Measurements from ENCODE around the gene CCT8L2.
"Not testable (repeated sequence)": the region's sequence is repeated elsewhere in the genome, so short reads cannot be mapped to it uniquely, and the experiment has no call there.

Gene CCT8L2

GRCh38 chr22:16557511-16557910 lies 35.1 kb downstream of the CCT8L2 start:
- not testable (repeated sequence) for DNase-seq

- not testable (repeated sequence) for DNase-seq
These were observed 37.3 kb downstream of the CCT8L2 start for GRCh38 chr22:16555077-16555994.

DNA sequence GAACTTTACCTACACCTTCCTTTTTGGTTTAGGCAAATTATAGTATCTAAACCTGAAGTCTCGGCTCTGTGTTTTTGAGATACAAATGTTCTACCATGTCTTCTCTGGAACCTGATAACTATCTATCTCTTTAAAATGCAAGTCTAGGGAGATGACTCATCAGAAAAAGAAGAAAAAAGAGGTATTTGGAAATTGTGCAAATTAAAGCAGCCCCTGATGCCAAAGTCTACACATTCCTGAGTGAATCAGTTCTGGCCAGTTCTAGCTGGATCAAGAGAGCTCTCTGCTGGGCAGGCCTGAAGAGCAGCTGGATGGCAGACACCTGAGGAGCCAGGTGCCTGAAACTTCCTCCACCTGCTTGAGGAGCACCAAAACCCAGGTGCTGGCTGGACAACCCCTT lies 49.3 kb downstream of the CCT8L2 start:
- not testable (repeated sequence) for DNase-seq
